IPS DF 19.7 (cell line): ENCODE measurements around the gene WFIKKN1.

Experiments
- DNase-seq: peaks from one replicate; pipeline ENCODE4 v3.0.0-alpha.2; 2013; ENCODE audit warnings: low read depth, low spot score

WFIKKN1 gene

DNA sequence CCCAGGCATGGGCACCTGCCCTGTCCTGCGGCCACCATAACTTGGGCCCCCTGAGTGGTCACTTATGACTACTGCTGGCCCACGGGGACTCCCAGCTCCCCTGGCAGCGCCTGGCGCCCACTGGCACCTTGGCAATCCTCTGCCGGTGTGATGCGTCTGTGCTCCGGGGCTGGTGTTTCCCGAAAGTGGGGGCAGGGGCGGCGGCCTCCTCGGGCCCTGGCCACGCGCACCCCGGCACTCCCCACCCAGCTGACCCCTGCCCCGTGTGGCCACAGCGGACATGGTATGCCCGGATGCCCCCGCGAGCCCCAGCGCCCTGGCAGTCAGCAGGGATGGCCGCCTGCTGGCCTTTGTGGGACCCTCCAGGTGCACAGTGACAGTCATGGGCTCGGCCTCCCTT is 26.7 kb downstream of the WFIKKN1 start:
- no peak for DNase-seq

DNA sequence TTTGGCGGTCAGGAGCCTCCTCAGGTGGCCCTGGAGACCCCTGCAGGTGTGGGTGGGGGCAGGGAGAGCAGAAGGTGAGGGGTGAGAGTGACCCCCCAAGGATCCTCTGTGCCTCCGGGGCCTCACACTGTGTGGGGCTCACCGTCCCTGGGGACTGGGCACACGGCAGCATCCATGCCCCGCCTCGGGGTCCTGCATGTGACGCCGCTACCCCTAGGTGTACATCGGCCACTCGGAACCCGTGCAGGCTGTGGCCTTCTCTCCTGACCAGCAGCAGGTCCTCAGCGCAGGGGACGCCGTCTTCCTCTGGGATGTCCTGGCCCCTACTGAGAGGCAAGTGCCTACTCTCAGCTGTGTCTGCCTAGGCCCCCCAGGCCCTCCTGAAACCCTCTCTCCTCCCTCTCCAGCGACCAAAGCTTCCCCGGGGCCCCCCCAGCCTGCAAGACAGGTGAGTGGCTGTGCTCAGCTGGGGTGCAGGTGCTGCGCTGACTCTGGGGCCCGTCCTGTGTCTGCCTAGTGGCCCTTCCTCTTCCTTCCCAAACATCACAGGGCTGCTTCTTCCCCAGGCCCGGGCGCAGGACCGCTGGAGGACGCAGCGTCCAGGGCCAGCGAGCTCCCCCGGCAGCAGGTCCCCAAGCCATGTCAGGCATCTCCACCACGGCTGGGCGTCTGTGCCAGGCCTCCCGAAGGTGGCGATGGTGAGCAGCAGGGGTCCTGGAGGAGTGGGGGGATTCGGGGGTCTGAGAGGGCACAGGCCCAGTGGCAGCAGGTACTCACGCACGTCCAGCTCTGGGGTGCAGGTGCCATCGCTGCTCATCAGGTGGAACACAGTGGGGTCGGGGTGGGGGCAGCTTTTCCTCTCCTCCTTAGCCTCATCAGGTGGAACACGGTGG is 28.1 kb downstream of the WFIKKN1 start:
- DNase-seq: no peak

DNA sequence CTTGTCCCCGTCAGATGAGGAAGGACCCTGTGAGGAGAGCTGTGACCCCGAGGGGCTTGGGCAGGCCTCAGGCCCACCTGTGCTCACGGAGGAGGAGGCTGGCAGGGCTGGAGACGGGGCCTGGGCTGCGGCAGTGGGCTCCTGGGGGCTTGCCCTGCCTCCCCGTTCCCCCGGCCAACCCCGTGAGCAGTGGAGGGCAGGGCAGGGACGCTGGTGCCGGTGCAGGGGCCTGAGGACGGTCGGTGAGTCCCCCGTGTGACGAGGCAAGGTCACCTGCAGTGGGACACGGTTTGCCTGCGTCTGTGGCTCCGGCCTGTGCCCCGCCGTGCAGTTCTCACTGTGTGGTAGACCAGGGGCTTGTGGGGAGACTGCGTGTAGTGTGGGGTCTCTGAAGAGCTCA is 28.8 kb downstream of the WFIKKN1 start:
- DNase-seq: no peak

DNA sequence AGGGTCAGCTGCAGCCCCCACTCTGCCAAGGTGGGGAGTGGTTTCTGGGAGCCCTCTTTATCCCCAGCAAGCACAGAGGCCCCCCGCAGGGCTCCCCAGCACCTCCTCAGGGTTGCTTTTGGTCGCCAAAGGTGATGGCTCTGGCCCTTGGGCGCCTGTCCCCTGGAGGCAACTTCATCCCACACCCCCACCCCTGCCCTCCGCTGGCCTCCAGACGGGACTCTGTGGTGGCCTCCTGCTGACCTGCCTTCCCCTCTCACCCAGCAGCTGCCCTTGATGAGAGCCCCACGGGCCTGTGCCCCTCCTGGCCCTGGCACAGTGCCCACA is 29.3 kb downstream of the WFIKKN1 start:
- no peak for DNase-seq

GRCh38 chr16:660459-661183 is 29.8 kb downstream of the WFIKKN1 start:
- no peak for DNase-seq

DNA sequence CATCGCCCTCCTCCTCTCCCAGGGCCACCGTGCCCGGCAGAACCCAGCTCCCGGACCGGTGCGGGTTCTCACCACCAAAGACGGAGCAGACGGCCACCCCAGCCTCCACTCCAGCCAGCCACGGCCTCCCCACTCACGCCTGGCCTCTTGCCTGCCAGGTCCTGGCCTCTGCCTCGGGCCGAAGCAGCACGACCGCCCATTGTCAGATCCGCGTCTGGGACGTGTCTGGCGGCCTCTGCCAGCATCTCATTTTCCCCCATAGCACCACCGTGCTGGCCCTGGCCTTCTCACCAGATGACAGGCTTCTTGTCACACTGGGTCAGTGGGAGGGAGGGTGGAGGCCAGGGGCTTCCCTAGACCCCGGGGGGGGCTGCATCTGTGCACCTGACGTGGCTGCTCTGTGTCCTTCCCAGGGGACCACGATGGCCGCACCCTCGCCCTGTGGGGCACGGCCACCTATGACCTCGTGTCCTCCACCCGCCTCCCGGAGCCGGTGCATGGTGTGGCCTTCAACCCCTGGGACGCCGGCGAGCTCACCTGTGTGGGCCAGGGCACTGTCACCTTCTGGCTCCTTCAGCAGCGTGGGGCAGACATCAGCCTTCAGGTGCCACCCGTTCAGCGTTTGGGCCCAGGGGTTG is 30.5 kb downstream of the WFIKKN1 start:
- no peak for DNase-seq

DNA sequence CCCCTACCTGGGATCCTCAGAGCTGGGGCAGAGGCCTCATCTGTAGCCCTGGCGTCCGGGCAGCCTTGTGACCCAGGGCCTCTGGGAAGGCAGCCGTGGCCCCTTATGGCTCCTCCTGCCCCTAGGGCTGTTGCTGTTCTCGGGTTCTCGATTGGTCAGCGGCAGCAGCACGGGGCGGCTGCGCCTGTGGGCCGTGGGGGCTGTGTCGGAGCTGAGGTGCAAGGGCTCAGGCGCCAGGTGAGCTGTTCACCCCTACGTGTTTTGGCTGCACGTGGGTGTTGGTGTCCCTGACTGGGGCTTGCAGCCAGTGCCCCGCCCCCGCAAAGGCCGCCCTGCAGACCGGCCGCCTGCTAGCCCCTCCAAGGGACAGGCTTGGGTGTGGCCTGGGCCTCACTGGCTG is 31.3 kb downstream of the WFIKKN1 start:
- DNase-seq: no peak

- DNase-seq: no peak
Measured at GRCh38 chr16:662597-662996, 31.8 kb downstream of the WFIKKN1 start.

- DNase-seq: no peak
Measured at GRCh38 chr16:666572-666971, 35.8 kb downstream of the WFIKKN1 start.

DNA sequence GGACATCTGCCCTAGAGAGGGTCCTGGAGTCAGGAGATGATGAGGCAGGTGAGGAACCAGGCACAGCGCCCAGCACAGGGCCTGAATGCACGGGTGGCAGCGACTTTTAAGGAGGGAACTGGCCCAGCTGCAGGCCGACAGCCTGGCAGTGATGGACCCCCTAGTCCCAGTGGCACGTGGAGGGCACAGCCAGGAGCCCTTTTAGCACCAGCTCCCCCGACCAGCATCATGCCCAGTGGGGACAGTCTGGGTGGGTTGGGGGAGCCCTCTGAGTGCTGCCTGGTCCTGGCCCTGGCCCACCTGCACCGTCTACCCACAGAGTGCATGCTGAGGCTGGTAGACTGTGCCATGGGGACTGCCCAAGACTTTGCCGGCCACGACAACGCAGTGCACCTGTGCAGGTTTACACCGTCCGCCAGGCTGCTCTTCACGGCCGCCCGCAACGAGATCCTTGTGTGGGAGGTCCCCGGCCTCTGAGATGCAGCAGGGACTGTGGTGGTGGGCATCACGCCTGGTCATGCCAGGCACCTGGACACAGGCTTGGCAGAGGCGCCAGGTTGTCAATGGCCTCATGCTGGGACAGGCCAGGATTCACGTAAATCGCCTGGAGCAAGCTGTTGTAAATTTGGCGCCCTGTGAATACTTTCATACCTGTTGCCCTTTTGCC is 36.5 kb downstream of the WFIKKN1 start:
- no peak for DNase-seq

GRCh38 chr16:667780-668518 is 37.2 kb downstream of the WFIKKN1 start, which contains the start of gene RHOT2:
Gene RHOT2 (plus strand): TSS chr16:668132. CDS start chr16:668200, 68 bp downstream.
- no peak for DNase-seq

DNA sequence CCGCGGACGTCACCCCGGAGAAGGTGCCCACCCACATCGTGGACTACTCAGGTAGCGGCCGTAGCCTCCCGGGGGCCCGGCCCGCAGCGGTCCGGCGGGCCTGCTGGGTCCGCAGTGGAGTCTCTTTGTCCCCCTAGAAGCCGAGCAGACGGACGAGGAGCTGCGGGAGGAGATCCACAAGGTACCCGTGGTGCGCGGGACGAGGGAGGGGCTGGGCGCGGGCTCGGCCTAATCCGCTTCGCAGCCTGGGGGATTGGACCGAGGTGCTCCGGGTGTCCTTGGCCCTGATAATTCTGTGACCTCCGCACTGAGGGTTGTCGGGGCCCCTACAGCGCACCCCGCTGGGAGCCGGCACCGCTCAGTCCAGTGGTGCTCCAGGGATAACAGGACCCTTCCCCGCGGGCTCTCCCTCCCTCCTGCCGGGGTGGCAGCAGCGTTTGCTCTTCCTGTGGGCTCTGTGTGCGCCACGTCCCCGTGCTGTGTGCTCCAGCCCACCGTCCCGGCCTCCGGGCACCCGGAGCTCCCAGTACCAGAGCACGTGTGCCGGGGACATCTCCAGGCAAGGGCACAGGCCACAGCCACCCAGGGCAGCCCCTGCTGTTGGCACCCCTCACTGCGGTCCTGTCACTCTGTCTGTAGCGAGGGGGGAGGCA is 37.9 kb downstream of the WFIKKN1 start:
- DNase-seq: no peak

DNA sequence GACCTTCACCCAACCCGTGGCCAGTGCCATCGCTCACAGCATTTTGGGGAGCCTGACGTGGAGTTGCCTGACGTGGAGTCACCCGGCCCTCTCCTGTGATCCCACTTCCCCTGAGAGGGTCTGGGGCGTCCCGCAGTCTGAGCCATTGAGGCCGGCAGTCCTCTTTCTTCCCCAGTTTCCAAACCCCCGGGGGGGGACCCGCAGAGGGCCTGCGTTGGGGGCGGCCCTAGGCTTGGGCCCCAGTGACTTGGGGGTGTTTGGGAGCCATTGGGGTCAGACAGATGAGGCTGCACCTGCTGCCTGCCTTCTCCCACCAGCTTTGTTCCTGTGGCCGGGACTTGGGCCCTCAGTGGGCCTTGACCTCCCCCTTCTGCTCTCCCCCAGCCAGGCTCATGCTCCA is 38.9 kb downstream of the WFIKKN1 start:
- no peak for DNase-seq

DNA sequence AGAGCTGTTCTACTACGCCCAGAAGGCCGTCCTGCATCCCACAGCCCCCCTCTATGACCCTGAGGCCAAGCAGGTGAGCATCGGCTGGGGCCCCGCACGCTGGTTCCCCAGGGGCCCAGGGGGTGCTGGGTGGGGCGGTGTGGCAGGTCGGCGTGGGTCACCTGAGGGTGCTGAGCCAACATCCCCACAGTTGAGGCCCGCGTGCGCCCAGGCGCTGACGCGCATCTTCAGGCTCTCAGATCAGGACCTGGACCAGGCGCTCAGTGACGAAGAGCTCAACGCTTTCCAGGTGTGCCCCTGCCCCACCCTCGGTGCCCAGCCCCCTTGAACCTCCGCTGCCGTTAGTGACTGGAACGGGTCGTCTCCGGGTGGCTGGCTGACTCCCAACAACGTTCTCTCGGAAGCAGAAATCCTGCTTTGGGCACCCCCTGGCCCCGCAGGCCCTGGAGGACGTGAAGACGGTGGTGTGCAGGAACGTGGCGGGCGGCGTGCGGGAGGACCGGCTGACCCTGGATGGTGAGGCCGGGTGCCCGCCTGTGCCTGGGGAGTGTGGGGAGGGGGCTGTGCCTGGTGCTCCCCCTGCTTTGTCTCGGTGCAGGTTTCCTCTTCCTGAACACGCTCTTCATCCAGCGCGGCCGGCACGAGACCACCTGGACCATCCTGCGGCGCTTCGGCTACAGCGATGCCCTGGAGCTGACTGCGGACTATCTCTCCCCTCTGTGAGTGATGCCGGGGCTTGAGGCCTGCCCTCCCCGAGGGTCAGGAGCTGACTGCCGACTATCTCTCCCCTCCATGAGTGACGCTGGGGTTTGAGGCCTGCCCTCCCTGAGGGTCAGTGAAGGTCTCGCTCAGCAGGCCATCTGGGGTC is 39.9 kb downstream of the WFIKKN1 start:
- no peak for DNase-seq

DNA sequence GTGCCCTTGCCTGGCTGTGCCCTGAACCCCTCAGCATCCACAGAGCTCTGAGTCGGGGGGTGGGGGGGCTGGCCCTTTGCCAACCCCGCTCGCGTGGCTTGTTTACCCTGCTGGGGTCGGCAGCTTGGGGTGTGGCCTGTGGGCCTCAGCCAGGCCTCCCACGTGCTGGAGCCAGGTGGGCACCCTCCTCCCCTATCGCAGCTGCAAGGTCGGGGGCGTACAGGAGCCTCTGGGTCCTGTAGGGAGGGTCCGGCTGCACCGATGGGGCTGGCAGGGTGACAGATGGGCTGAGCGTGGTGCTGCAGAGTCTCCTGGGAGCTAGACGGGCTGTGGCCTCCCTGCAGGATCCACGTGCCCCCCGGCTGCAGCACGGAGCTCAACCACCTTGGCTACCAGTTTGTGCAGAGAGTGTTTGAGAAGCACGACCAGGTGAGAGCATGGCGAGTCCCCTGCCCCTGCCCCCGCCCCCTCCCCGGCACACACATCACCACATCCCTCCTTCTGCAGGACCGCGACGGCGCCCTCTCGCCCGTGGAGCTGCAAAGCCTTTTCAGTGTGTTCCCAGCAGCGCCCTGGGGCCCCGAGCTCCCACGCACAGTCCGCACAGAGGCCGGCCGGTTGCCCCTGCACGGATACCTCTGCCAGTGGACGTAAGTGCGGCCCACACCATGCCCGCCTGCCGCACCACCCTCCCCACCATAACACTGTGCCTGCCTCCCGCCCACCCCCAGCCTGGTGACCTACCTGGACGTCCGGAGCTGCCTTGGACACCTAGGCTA is 40.8 kb downstream of the WFIKKN1 start:
- no peak for DNase-seq

GRCh38 chr16:672371-672770 is 41.6 kb downstream of the WFIKKN1 start:
- DNase-seq: no peak

- no peak for DNase-seq
Measured at GRCh38 chr16:672851-673250, 42.1 kb downstream of the WFIKKN1 start.

DNA sequence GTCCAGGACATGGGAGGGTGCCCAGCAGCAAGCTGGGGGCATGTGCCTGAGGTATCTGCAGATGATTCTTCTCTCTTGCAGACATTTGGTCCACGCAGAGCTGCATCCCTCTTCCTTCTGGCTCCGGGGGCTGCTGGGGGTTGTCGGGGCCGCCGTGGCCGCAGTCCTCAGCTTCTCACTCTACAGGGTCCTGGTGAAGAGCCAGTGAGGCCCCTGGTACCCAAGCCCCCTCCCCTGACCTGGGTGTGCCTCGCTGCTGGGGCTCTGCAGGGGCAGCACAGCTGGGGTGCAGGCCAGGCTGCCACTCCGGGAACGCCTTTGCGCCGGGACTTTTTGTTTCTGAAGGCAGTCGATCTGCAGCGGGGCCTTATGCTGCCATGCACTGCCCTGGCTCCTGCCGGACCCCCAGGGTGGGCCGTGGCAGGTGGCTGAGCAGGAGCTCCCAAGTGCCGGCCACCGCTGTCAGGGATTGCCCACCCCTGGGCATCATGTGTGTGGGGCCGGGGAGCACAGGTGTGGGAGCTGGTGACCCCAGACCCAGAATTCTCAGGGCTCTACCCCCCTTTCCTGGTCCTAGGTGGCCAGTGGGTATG is 42.7 kb downstream of the WFIKKN1 start:
- no peak for DNase-seq
